Endothelial cell of umbilical vein (primary cell): ENCODE measurements around the gene NEU4.

Experiments used
- CTCF ChIP-seq, 2 donors: IDR thresholded peaks; 1 replicate in 1 of 2; 2 replicates in 1 of 2; pipeline ENCODE4 v1.5.1; 2011; ENCODE audit warnings: low read length in 2 of 2, mild to moderate bottlenecking in 2 of 2, moderate library complexity in 2 of 2, control low read depth in 1 of 2, inconsistent platforms in 1 of 2, low read depth in 1 of 2; ENCODE audit not compliant: insufficient read depth in 1 of 2; ENCODE audit errors: extremely low read depth in 1 of 2
- EZH2 ChIP-seq: IDR thresholded peaks from 2 replicates; pipeline ENCODE4 v1.6.1; 2012; ENCODE audit warnings: borderline replicate concordance, low read depth, mild to moderate bottlenecking, moderate library complexity, low read length, inconsistent platforms; ENCODE audit not compliant: severe bottlenecking
- FOS ChIP-seq: IDR thresholded peaks from 2 replicates; pipeline ENCODE4 v1.6.1; 2011; ENCODE audit warnings: mild to moderate bottlenecking, low read length, moderate library complexity, borderline replicate concordance; ENCODE audit not compliant: insufficient read depth
- GATA2 ChIP-seq: IDR thresholded peaks from 2 replicates; pipeline ENCODE4 v1.7.0; 2011; ENCODE audit warnings: low read depth, mild to moderate bottlenecking, moderate library complexity, mixed read lengths, low read length; ENCODE audit not compliant: insufficient read length, insufficient read depth
- JUN ChIP-seq: IDR thresholded peaks from 2 replicates; pipeline ENCODE4 v1.6.1; 2011; ENCODE audit warnings: borderline replicate concordance, low read depth; ENCODE audit not compliant: insufficient read length, insufficient read depth
- MYC ChIP-seq: IDR thresholded peaks from one replicate; pipeline ENCODE4 v1.6.1; 2011; ENCODE audit warnings: mild to moderate bottlenecking, low read depth, low read length
- POLR2AphosphoS5 ChIP-seq: IDR thresholded peaks from 2 replicates; pipeline ENCODE4 v1.6.1; 2012; ENCODE audit warnings: low read depth, mild to moderate bottlenecking, control low read depth, low read length, moderate library complexity; ENCODE audit not compliant: insufficient read depth
- TF ChIP-seq, protein P1 (sequence below): IDR thresholded peaks from 2 replicates; pipeline ENCODE4 v1.6.1; 2011; ENCODE audit not compliant: insufficient read depth, insufficient read length

GRCh38 chr2:241772063-241772499, 36.9 kb upstream of the NEU4 start:
- TF ChIP-seq CTCF (IDR thresholded peaks at IDR 0.05; ENCODE audit: extremely low read depth in 1 of 2, insufficient read depth in 1 of 2, low read depth in 1 of 2, low read length in 2 of 2), result no peak
- no peak for TF ChIP-seq MYC
- TF ChIP-seq, protein P1, sequence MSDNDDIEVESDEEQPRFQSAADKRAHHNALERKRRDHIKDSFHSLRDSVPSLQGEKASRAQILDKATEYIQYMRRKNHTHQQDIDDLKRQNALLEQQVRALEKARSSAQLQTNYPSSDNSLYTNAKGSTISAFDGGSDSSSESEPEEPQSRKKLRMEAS, result no peak
- no peak for TF ChIP-seq JUN
- no peak for TF ChIP-seq FOS
- no peak for TF ChIP-seq EZH2
- no peak for TF ChIP-seq GATA2
- no peak for TF ChIP-seq POLR2AphosphoS5
